PC-3 (cell line): ENCODE data around the gene PZP.

Source experiments
- EZH2 ChIP-seq: fragments of 300-600 bp; sonication (generic); IDR thresholded peaks from one replicate; pipeline ENCODE4 v1.6.1; 2017; ENCODE audit warnings: antibody characterized with exemption, mild to moderate bottlenecking, low read length; ENCODE audit not compliant: unreplicated experiment
- EZH2phosphoT487 ChIP-seq: fragments of 300-600 bp; sonication (generic); IDR thresholded peaks from 2 replicates; pipeline ENCODE4 v1.6.1; 2018; ENCODE audit warnings: mild to moderate bottlenecking, antibody characterized with exemption, low read length, borderline replicate concordance
- TF ChIP-seq, protein P1 (sequence below): fragments of 300-600 bp; sonication (generic); conservative IDR thresholded peaks from 2 replicates; pipeline ENCODE4 v1.5.1; 2017; ENCODE audit warnings: antibody characterized with exemption, low read depth, mild to moderate bottlenecking, low read length

DNA sequence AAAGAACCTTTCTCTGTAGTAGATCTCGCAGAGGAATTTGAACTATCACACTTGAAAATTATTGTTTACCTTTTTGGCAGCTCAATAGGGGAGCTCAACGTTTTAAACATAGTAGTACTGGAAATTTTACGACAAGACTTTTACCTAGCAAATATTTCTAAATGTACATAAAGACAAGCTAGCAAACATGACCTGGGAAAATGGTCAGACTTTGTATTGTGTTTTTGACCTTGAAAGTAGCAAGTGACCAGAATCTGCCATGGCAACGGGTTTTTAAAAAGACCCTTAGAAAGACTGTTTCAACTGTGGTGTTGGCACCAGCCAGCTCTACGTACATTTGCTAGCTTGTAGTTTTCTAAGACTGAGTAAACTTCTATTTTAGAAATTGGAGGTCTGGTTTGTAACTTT, 72.3 kb downstream of the PZP start:
- TF ChIP-seq, protein P1, sequence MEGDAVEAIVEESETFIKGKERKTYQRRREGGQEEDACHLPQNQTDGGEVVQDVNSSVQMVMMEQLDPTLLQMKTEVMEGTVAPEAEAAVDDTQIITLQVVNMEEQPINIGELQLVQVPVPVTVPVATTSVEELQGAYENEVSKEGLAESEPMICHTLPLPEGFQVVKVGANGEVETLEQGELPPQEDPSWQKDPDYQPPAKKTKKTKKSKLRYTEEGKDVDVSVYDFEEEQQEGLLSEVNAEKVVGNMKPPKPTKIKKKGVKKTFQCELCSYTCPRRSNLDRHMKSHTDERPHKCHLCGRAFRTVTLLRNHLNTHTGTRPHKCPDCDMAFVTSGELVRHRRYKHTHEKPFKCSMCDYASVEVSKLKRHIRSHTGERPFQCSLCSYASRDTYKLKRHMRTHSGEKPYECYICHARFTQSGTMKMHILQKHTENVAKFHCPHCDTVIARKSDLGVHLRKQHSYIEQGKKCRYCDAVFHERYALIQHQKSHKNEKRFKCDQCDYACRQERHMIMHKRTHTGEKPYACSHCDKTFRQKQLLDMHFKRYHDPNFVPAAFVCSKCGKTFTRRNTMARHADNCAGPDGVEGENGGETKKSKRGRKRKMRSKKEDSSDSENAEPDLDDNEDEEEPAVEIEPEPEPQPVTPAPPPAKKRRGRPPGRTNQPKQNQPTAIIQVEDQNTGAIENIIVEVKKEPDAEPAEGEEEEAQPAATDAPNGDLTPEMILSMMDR = no peak
- no peak for TF ChIP-seq EZH2
- TF ChIP-seq EZH2phosphoT487 = no peak
